Mesendoderm (in vitro differentiated cells): ENCODE data around the gene TMEM154.

Experiments used
- DNase-seq: peaks from one replicate; pipeline ENCODE4 v3.0.0; 2013
- H2AK5ac ChIP-seq: 2 replicates; pipeline ENCODE4 v1.6.1; 2013; ENCODE audit warnings: low read length, inconsistent platforms
- H2BK120ac ChIP-seq: 2 replicates; pipeline ENCODE4 v1.6.1; 2013; ENCODE audit warnings: low read depth, mild to moderate bottlenecking, low read length, moderate library complexity, mixed read lengths
- H2BK15ac ChIP-seq: replicated peaks from 2 replicates; pipeline ENCODE4 v1.6.1; 2013; ENCODE audit warnings: low read depth, mild to moderate bottlenecking, moderate library complexity
- H2BK5ac ChIP-seq: 2 replicates; pipeline ENCODE4 v1.6.1; 2013; ENCODE audit warnings: low read length, inconsistent platforms
- H3K18ac ChIP-seq: 2 replicates; pipeline ENCODE4 v1.6.1; 2013; ENCODE audit warnings: mild to moderate bottlenecking, low read length, mixed read lengths
- H3K23ac ChIP-seq: one replicate; pipeline ENCODE4 v1.6.1; 2013; ENCODE audit warnings: low read length
- H3K27ac ChIP-seq: 2 replicates; pipeline ENCODE4 v1.5.1; 2013; ENCODE audit warnings: low read depth, mild to moderate bottlenecking, inconsistent platforms, low read length, moderate library complexity
- H3K27me3 ChIP-seq: 2 replicates; pipeline ENCODE4 v1.6.1; 2013; ENCODE audit warnings: low read length, control low read depth, mild to moderate bottlenecking, inconsistent platforms; ENCODE audit not compliant: insufficient read depth, poor library complexity
- H3K36me3 ChIP-seq: 2 replicates; pipeline ENCODE4 v1.6.1; 2013; ENCODE audit warnings: low read length, inconsistent platforms; ENCODE audit not compliant: control insufficient read depth, insufficient read depth
- H3K4ac ChIP-seq: one replicate; pipeline ENCODE4 v1.6.1; 2013; ENCODE audit warnings: low read depth, mild to moderate bottlenecking, low read length, moderate library complexity
- H3K4me1 ChIP-seq: 2 replicates; pipeline ENCODE4 v1.6.1; 2013; ENCODE audit warnings: low read depth, low read length, inconsistent platforms; ENCODE audit not compliant: control insufficient read depth
- H3K4me2 ChIP-seq: 2 replicates; pipeline ENCODE4 v1.6.1; 2013; ENCODE audit warnings: low read length
- H3K4me3 ChIP-seq: 2 replicates; pipeline ENCODE4 v1.5.1; 2013; ENCODE audit warnings: mild to moderate bottlenecking, low read length
- H3K56ac ChIP-seq: one replicate; pipeline ENCODE4 v1.6.1; 2013; ENCODE audit warnings: low read length
- H3K79me1 ChIP-seq: 2 replicates; pipeline ENCODE4 v1.6.1; 2013; ENCODE audit warnings: low read length, inconsistent platforms
- H3K79me2 ChIP-seq: 2 replicates; pipeline ENCODE4 v1.6.1; 2013; ENCODE audit warnings: mild to moderate bottlenecking, low read length; ENCODE audit not compliant: control insufficient read depth, insufficient read depth
- H3K9ac ChIP-seq: 2 replicates; pipeline ENCODE4 v1.6.1; 2013; ENCODE audit warnings: low read length, inconsistent platforms
- H4K5ac ChIP-seq: one replicate; pipeline ENCODE4 v1.6.1; 2013; ENCODE audit warnings: low read length
- H4K8ac ChIP-seq: one replicate; pipeline ENCODE4 v1.6.1; 2013; ENCODE audit warnings: low read depth, mild to moderate bottlenecking, control low read depth, low read length, moderate library complexity
- WGBS: extraction: QIAGEN DNeasy Blood & Tissue Kit; methylation state at CpG from one replicate; pipeline ENCODE4 v1.1.7; 2013; ENCODE audit warnings: low lambda C conversion rate, missing lambda C conversion rate; ENCODE audit not compliant: insufficient coverage; ENCODE audit errors: extremely low coverage; 5-methylcytosine and 5-hydroxymethylcytosine counted together

TMEM154 gene

GRCh38 chr4:152655272-152656129 lies 24.3 kb downstream of the TMEM154 start:
- no CpG with 5 or more reads among the region's 7 CpGs for WGBS
- Histone ChIP-seq H4K5ac (no peak overlapping the region), H3K36me3 (no peaks in the 10 kb centered on the region)

GRCh38 chr4:152652102-152652501 lies 27.7 kb downstream of the TMEM154 start:
- H3K27ac ChIP-seq, result no peak overlapping the region
- no peak overlapping the region for H2BK120ac ChIP-seq
- DNase-seq, result no peak
- H2AK5ac ChIP-seq, result no peak overlapping the region
- peaks cover 5% of the 10 kb centered on the region for H3K79me1 ChIP-seq
- no peak overlapping the region for H2BK15ac ChIP-seq
- no peaks in the 10 kb centered on the region for H3K36me3 ChIP-seq
- H3K23ac ChIP-seq, result no peak overlapping the region
- no peak overlapping the region for H4K5ac ChIP-seq
- H3K4ac ChIP-seq, result no peak overlapping the region
- no peak overlapping the region for H3K4me3 ChIP-seq
- no CpG with 5 or more reads among the region's 1 CpG for WGBS
- no peaks in the 10 kb centered on the region for H3K27me3 ChIP-seq
- H2BK5ac ChIP-seq, result no peak overlapping the region
- peaks cover 2% of the 10 kb centered on the region for H3K79me2 ChIP-seq
- no peak overlapping the region for H3K4me2 ChIP-seq
- no peak overlapping the region for H3K9ac ChIP-seq
- no peak overlapping the region for H4K8ac ChIP-seq
- H3K18ac ChIP-seq, result no peak overlapping the region
- no peak overlapping the region for H3K56ac ChIP-seq
- peaks cover 7% of the 10 kb centered on the region for H3K4me1 ChIP-seq

More at GRCh38 chr4:152655272-152656129, 24.3 kb downstream of the TMEM154 start:
- no peak for DNase-seq
- Histone ChIP-seq H3K4me1 (peaks cover 7% of the 10 kb centered on the region), H2BK15ac (no peak overlapping the region), H3K27ac (no peak overlapping the region), H3K4ac (no peak overlapping the region), H2BK120ac (no peak overlapping the region), H3K79me1 (peaks cover 5% of the 10 kb centered on the region), H4K8ac (no peak overlapping the region), H3K56ac (peak overlapping the region; percentile 56), H3K4me2 (no peak overlapping the region), H3K4me3 (no peak overlapping the region), H3K79me2 (peaks cover 2% of the 10 kb centered on the region), H3K27me3 (no peaks in the 10 kb centered on the region), H3K9ac (no peak overlapping the region), H3K23ac (no peak overlapping the region), H2BK5ac (no peak overlapping the region), H2AK5ac (peak overlapping the region; percentile 95), H3K18ac (peak overlapping the region; percentile 5)

- no peak overlapping the region for H3K18ac ChIP-seq
- no peak overlapping the region for H3K9ac ChIP-seq
Observed at GRCh38 chr4:152651473-152652060, 28.2 kb downstream of the TMEM154 start.

GRCh38 chr4:152646221-152646620 lies 33.6 kb downstream of the TMEM154 start:
- Histone ChIP-seq H3K9ac (no peak overlapping the region), H2AK5ac (no peak overlapping the region), H3K4ac (no peak overlapping the region), H3K4me3 (no peak overlapping the region), H4K8ac (no peak overlapping the region), H3K4me2 (no peak overlapping the region), H2BK5ac (no peak overlapping the region), H3K23ac (no peak overlapping the region), H3K27me3 (no peaks in the 10 kb centered on the region), H2BK120ac (no peak overlapping the region), H3K79me2 (no peaks in the 10 kb centered on the region), H3K18ac (no peak overlapping the region), H2BK15ac (no peak overlapping the region), H3K4me1 (peaks cover 11% of the 10 kb centered on the region), H3K36me3 (no peaks in the 10 kb centered on the region), H4K5ac (no peak overlapping the region), H3K27ac (no peak overlapping the region), H3K79me1 (no peaks in the 10 kb centered on the region), H3K56ac (no peak overlapping the region)
- no peak for DNase-seq
- WGBS, result no CpG with 5 or more reads among the region's 3 CpGs

More at GRCh38 chr4:152651473-152652060, 28.2 kb downstream of the TMEM154 start:
- Histone ChIP-seq H3K4me3 (no peak overlapping the region), H3K79me2 (peaks cover 2% of the 10 kb centered on the region), H2BK120ac (no peak overlapping the region), H2BK5ac (no peak overlapping the region), H3K4me1 (peaks cover 7% of the 10 kb centered on the region), H3K4me2 (no peak overlapping the region), H3K36me3 (no peaks in the 10 kb centered on the region), H2BK15ac (no peak overlapping the region), H3K4ac (no peak overlapping the region), H3K56ac (no peak overlapping the region), H3K23ac (no peak overlapping the region), H3K79me1 (peaks cover 5% of the 10 kb centered on the region), H4K8ac (no peak overlapping the region), H4K5ac (no peak overlapping the region), H3K27me3 (no peaks in the 10 kb centered on the region), H3K27ac (no peak overlapping the region), H2AK5ac (no peak overlapping the region)
- DNase-seq, result no peak

GRCh38 chr4:152644130-152644529 lies 35.7 kb downstream of the TMEM154 start:
- H4K5ac ChIP-seq, result no peak overlapping the region
- H3K79me2 ChIP-seq, result no peaks in the 10 kb centered on the region
- H3K36me3 ChIP-seq, result no peaks in the 10 kb centered on the region
- H3K56ac ChIP-seq, result peak overlapping the region; percentile 47
- no peak overlapping the region for H3K4ac ChIP-seq
- H3K4me2 ChIP-seq, result no peak overlapping the region
- no peak overlapping the region for H3K4me3 ChIP-seq
- H3K9ac ChIP-seq, result peak overlapping the region; percentile 9
- H3K4me1 ChIP-seq, result peaks cover 11% of the 10 kb centered on the region
- no peaks in the 10 kb centered on the region for H3K27me3 ChIP-seq
- no CpG with 5 or more reads among the region's 4 CpGs for WGBS
- no peak overlapping the region for H2BK120ac ChIP-seq
- H3K79me1 ChIP-seq, result no peaks in the 10 kb centered on the region
- peak overlapping the region; percentile 8 for H3K18ac ChIP-seq
- no peak overlapping the region for H4K8ac ChIP-seq
- H3K23ac ChIP-seq, result no peak overlapping the region
- no peak overlapping the region for H2BK5ac ChIP-seq
- no peak for DNase-seq
- H3K27ac ChIP-seq, result no peak overlapping the region
- H2BK15ac ChIP-seq, result no peak overlapping the region
- no peak overlapping the region for H2AK5ac ChIP-seq
